Measurements from ENCODE around the gene HOMEZ. TPM values are rescaled to one million over a fixed set of nuclear protein-coding genes. Genes with fewer than 3 reads are reported as not detected.

HOMEZ gene
- total RNA-seq, 1 donor from 2014 or later = 6.8 TPM

DNA sequence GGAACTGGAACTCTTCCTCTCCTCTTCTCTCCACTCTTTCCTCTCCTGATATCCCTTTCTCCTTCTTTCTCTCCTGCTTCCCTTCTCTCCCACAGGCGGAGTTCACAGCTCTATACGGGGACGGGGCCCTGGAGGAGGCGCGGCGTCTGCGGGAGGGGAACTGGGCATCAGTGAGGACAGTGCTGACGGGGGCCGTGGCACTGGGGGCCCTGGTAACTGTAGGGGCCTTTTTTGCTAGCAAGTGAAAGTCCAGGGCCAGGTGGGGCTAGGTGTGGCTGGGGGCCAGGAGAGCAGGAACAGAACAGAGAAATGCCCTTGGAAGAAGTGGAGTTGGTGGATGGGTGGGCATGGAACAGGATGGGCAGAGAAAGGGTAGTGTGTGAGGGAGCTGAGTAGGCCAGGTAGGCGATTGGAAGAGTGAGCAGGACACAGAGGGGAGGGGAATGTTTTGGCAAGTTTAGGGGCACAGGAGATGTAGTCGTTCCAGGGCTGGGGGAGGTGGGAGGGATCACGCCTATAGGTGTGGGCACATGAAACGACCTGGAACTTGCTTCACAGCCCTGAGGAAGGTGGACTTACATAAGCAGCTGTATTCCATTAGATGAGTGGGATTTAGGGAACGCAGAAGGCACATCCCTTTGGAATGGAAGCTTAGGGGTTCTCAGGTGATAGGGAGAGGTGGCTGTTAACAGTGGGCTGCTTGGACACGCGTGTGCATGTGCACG is 23.0 kb upstream of the HOMEZ start:
- DNase-seq (ENCODE audit: low spot score) = no peak

DNA sequence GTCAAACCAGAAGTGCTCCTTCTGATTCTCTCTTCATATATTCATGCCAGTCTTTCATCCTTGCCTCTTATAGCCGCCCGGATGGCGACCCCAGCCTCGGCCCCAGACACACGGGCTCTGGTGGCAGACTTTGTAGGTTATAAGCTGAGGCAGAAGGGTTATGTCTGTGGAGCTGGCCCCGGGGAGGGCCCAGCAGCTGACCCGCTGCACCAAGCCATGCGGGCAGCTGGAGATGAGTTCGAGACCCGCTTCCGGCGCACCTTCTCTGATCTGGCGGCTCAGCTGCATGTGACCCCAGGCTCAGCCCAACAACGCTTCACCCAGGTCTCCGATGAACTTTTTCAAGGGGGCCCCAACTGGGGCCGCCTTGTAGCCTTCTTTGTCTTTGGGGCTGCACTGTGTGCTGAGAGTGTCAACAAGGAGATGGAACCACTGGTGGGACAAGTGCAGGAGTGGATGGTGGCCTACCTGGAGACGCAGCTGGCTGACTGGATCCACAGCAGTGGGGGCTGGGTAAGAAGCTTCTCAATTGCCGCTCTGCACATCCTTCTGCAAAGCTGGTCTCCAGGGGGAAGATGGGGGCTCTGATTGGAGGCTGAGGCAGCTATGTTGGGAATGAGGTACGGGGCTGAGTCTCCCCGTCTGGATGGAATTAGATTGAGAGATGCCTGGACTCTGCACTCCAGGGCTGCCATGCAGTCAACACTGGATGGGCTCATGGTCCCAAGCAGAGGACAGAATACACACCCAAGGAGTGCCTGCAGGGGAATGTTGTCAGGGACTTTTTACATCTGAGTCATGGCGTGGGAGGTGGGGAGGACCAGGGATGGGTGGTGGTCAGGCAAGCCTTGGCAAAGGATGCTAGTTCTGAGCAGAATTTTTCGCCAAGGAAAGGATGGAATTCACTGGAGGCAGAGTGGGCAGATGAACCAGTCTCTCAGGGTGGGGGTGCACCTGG is 22.0 kb upstream of the HOMEZ start:
- no peak for DNase-seq (ENCODE audit: low spot score)

DNA sequence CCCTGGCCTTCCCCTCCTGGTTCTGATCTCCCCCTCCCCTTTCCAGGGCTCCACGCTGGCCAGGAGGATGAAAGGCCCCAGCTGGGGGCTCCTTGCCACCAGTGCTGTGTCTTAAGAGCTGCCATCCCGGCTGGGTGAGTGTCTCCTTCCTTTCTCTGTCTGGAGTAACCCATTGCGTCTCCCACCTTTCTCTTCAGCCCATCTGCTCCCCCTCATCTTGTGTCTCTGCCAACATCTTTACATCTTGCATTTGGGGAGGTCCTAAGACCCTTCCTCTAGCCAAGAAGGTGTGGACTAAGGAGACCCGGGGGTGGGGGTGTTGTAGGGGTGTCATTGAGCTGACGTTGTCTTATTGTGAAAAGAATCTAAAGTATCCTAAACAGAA is 21.2 kb upstream of the HOMEZ start:
- DNase-seq (ENCODE audit: low spot score) = no peak

DNA sequence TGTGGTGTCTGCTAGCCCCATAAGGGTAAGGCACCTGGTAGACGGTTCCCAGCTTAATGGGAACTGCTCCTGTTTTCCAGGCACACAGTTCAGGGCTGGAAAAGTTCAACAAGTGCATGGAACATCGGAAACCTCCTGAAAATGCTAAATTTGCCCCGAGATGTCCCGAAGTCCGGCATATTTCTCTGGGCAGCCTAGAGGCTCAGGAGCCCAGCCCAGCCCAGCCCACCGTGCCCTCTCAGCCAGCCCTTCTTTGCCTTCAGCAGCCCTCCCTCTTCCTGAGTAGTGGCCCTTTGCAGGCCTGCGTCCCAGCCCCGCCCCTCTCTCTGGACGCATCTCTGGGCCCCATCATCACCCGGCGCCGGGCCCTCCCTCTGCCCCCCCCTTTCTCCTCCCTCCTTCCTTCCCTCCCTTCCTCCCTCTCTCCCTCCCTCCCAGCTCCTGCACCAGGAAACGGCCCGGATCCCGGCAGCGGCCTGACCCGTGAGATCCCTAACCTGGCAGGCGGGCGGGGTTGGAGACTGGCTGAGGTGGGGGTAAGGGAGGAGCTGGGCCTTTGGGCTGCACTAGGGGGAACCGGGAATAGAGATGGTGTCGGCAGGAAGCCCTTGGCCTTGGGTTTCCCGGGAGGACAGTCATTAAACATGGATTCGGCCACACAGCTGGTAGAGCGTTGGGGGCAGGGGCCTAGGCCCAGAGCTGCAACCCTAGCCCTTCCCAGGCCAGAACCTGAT is 20.6 kb upstream of the HOMEZ start, which contains the start of gene BCL2L2:
Gene BCL2L2, plus strand, starts transcription at position 422 of the 734 bp plus-strand sequence. CDS start 935 bp downstream, outside the sequence.
- peak; percentile 93 for DNase-seq (ENCODE audit: low spot score)

DNA sequence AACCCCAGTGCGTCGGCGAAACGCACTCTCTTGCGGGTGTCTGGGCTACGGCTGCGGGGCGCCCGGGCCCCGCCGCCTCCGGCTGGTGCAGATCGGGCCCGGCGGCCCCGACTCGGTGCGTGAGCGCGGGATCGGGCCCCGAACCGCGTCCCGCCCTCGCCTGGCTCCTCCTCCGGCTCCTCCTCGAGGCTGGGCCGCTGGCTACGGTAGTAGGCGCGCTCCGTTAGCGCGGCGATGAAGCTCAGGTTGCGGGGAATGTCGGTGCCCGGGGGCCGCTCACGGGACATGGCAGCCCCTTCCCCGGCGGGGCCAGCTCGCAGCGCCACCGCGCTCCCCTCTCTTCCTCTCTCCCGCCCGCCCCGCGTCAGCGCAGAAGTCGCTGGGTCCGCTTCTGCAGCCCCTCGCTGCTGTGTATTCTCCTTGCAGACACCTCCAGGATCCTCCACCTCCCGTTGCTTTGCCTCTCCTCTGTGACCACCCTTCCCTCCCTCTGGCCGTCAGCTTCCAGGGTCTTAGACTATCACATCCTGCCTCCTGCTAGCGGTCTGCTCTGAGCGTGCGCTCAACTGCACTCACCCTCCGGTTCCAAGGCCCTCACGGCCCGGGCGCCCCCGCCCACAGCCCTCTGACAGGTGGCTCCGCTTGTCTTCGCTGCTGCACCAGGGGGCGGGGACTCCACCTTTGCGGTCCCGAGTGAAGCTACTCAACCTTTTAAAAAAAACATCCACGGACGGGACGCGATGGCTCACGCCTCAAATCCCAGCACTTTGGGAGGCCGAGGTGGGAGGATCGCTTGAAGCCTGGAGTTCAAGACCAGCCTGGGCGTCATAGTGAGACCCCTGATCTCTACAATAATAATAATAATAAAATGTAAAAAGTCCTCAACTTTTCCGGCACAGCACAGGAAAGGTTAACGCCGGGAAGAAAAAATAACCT is 16.6 kb upstream of the HOMEZ start, which contains the start of gene PPP1R3E:
Gene PPP1R3E, minus strand, starts transcription at position 570 of the 936 bp plus-strand sequence. Its CDS starts 283 bp downstream, at position 287.
- peak; percentile 92 for DNase-seq (ENCODE audit: low spot score)

DNA sequence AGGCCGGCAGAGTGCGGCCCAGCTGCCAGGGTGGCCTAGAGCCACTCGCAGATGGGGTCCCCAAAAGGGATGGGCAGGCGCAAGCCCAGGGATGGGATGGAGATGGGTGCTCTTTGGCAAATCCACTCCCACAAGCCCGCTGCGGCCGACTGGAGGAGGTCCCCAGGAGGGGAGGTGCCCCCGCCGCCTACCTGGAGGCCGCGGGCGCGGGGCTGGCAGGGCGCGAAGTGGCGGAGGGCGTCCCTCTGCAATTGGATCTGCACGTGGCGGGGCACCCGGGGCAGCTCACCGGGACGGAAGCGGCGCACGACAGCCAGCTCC is 16.0 kb upstream of the HOMEZ start:
- DNase-seq (ENCODE audit: low spot score) = no peak

DNA sequence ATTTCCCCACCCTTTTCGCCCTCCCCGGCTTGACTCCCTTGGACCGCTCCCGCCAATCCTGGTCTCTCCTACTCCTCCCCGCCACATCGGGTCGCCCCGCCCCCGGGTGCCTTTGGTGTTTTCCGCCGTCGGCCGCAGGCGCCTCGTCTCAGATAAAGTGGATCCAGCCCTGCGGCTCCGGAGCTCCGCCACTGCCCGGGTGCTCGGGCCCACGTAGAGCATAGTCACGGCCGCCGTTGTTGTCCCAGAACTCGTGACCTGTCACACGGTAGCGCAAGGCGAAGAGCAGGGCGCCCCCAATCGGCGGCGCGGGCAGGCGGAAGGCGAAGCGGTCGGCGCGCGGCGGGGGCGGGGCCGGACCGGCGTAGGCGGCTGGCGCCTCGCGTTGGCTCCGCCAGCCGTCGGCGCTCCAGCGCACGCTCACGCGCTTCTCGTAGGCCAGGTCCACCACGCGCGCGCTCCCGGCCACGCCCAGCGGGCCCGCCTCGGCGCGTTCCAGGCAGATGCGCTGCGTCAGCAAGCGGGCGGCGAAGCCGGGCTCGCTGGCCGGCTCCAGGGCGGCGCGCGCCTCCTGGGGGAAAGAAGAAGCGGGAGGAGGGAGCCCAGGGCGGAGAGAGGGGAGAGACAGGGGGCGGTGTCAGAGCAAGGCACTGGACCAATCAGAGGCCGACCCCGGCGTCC is 15.5 kb upstream of the HOMEZ start:
- DNase-seq (ENCODE audit: low spot score) = peak; percentile 99

DNA sequence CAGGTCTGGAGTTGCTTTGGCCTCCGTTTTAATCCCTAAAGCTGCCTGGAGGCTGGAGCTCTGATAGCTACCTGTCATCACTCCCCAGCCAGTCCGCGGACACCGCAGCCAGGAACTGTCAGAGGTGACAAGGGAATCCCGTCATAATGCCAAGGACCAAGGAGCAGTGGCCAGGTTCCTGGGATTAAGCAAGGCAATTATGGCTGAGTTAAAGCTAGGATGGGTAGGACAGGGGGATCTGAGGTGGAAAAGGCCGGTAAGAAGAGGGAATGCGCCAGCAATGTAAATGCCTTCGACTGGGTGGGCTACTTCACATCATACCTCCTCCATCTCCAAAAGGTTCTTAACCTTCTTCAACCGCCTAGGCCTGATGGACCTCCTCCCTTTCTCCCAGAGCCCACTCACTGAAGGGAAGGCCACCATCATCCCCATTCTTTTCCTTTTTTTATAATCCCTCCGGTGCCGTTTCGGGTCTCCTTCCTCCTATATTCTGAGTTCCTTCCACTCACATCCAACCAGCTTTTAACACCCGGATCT is 14.8 kb upstream of the HOMEZ start:
- DNase-seq (ENCODE audit: low spot score) = no peak

DNA sequence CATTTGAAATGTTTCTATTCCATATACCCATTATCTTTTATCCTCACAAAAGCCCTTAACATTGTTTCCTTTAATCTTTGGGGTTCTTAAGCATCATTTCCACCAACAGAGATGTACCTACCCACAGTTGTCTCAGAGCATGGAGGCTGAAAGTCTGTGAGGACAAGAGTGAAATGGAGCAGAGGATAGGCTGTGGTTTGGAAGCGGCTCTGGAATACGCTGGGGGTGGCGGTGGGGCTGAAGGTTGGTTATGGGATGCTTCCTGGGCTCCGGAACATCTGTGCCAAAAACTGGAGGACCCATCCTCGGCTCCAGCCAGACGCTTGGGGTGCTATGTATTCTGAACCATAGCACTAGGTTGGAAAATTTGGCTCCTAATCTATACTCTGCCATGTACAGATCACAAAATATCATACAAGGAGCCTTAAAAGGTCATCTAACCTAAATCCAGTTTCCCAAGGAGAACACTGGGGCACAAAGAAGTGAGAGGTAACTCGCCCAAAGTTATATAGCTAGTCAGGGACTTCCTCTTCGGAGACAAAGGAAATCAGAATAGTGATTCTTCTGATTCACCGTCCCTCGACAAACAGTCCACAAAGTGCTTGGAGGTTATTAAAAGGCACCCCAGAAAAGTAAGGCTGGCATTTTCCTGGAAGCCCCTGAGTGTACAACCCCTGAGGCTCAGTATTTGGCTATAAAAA is 14.2 kb upstream of the HOMEZ start:
- no peak for DNase-seq (ENCODE audit: low spot score)

DNA sequence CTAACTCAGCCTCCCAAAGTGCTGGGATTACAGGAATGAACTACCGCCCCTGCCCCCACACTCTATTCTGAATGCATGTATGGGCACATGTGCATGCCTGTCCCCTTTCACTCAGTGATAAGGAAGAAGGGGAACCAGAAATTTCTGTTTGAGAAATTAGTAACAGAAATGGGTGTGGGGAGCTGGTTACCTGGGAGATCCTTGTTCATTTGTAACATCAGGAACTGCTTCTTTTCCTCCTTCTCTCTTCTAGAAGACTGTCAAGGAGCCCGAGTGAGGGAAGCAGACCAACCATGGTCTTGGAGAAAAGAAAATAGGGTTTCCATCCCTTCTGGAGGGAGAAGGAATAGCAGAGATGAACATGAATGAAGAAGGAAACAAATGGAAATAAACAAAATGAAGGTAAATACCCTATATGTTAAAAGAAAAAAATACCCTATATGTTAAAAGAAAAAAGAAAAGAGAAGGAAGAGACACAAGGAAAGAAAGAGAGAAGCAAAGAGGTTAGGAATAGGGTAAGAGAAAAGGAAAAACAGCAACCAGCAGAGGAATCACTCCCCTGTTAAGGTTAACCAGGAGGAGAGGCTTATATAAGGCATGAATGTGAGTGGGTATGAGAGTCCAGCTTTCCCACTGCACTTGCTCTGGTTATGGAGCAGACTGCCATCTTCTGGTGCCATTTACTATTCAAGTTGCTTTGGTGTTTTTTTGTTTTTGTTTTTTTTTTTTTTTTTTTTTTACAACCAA is 13.5 kb upstream of the HOMEZ start:
- DNase-seq (ENCODE audit: low spot score) = no peak

DNA sequence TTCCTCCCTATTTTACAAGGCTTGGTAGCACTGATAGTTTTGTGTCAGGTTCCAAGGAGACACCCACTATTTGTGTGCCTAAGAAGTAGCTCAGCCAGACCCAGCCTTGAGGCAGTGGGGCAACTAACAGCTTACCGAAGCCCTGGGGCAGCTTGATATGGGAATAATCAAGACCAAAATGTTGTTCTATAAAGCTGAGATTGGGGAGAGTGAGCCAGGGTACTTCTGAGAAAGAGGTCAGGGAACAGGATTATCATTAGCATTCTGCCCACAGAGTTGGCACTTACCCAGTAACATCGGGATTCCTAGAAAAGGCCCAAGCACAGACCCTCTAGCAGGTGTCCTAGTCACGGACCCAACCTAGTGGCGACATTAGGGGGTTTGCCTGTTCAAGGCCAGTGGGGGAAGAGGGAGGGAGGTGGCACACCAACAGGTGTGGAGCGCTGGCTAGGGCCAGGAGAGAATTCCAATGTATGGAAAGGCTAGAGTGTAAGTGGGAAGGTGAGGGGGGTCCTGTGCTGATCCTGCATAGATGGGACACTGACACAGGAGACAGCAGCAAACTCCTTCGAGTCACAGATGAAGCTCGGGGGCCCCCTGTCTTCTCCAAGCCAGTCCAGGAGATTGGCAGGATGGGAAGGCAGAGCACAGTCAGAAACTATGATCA is 11.8 kb upstream of the HOMEZ start:
- no peak for DNase-seq (ENCODE audit: low spot score)

DNA sequence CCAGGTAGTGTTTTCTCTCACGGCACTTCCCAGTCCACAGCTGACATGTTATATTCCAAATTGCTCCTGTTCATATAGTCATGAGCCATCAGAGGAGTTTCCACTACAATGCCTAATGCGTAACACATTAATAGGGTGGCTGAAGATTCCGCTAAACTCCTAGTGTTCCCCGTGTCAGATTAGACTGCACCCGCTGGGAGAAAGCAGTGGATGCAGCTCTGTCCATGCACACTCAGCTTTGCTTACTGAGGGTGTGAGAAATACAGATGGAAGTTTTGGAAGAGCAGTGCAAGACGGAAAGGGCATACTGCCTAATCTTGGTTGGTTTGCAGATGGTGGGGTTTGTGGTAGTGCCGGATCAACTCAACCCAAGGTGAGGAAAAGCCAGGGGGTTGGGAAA is 11.2 kb upstream of the HOMEZ start:
- DNase-seq (ENCODE audit: low spot score) = no peak

DNA sequence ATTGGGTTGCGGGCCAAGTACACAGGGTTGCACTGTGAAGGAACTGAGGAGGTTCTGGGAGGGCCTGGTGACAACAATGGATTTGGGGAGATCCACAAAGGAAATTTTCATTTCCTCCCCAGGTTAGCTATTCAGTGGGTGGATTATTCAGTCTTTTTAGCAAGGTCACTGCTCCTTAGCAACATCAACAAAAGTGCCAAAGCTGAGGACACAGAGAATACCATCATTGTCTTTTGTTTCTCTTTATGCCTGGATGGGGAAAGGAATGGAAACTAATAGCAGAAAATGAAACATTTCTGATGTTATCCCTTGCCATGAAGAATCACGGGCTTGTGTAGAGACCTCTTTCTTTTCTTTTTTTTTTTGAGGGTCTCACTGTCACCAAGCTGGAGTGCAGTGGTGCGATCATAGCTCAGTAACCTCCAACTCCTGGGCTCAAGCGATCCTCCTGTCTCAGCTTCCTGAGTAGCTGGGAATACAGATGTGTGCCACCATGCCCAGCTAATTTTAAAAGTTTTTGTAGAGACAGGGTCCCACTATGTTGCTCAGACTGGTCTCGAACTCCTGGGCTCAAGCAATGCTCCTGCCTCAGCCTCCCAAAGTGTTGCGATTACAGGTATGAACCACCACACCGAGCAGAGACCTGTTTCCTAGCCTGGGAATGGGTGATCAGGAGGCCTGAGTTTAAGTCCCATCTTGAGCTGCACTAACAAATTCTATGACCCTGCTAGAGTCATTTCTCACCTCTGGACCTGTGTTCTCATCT is 10.3 kb upstream of the HOMEZ start:
- DNase-seq (ENCODE audit: low spot score) = no peak

DNA sequence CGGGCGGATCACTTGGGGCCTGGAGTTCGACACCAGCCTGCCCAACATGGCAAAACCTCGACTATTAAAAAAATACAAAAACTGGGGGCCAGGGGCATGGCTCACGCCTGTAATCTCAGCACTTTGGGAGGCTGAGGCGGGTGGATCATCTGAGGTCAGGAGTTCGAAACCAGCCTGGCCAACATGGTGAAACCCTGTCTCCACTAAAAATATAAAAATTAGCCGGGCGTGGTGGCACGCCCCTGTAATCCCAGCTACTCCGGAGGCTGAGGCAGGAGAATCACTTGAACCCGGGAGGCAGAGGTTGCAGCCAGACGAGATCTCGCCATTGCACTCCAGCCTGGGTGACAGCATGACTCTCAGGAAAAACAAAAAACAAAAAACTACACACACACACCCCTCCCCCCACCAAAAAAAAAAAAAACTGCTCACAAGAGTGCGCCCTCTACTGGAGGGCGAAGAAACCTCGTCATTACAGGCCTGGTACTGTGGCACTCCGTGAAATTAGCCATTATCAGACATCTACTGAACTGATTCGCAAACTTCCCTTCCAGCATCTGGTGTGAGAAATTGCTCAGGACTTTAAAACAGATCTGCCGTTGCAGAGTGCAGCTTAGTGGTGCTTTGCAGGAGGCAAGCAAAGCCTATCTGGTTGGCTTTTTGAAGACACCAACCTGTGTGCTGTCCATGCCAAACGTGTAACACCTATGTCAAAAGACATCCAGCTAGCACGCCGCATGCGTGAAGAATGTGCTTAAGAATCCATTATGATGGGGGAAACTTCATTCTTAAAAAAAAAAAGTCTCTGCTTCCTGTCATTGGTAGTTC is 9.0 kb upstream of the HOMEZ start:
- DNase-seq (ENCODE audit: low spot score) = no peak

DNA sequence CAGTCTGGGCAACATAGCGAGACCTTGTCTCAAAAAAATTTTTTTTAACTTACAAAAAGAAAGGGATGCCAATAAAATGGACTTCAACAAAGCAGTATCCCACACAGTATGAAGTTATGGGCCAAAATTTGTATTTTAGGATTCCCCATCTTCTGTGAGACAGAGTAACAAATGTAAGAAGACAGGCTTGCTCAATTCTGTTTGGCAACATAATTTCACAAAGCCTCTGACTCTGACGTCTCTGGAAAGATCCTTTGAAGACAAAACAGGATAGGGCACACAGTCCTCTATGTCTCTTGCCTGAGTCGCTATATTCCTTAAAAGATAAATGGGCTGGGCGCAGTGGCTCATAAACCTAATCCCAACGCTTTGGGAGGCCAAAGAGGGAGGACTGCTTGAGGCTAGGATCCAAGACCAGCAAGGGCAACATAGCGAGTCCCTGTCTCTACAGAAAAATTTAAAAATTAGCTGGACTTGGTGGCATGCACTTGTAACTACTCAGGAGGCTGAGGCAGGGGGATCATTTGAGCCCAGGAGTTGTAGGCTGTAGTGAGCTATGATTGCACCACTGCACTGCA is 1.1 kb upstream of the HOMEZ start:
- DNase-seq (ENCODE audit: low spot score) = no peak
